Dendritic cell treated with granulocyte-macrophage colony-stimulating factor and Interleukin-4, amounts not matched to agents 40 ng/mL and 50 ng/mL, for 4 days (primary cell): Measurements from ENCODE around the gene KRT76.
"Not testable (repeated sequence)": the region's sequence is repeated elsewhere in the genome, so short reads cannot be mapped to it uniquely, and the experiment has no call there.

Experiments
- H3K27ac Mint-ChIP-seq: one replicate; pipeline ENCODE4 v1.8.0; 2022; ENCODE audit warnings: mild to moderate bottlenecking, mixed read lengths
- H3K27me3 Mint-ChIP-seq: one replicate; pipeline ENCODE4 v1.8.0; 2022; ENCODE audit warnings: mild to moderate bottlenecking, mixed read lengths
- H3K36me3 Mint-ChIP-seq: one replicate; pipeline ENCODE4 v1.8.0; 2022; ENCODE audit warnings: low read depth, mixed read lengths
- H3K4me1 Mint-ChIP-seq: one replicate; pipeline ENCODE4 v1.8.0; 2022; ENCODE audit warnings: low read depth, mixed read lengths
- H3K4me3 Mint-ChIP-seq: one replicate; pipeline ENCODE4 v1.8.0; 2022; ENCODE audit warnings: mild to moderate bottlenecking, moderate library complexity, mixed read lengths
- H3K9me3 Mint-ChIP-seq: one replicate; pipeline ENCODE4 v1.8.0; 2022; ENCODE audit warnings: mixed read lengths
- intact Hi-C: fragments of 100-400 bp; cut with micrococcal nuclease; formaldehyde crosslinking; loops from one replicate; pipeline ENCODE4 v1.15.0; 2022

The KRT76 gene

DNA sequence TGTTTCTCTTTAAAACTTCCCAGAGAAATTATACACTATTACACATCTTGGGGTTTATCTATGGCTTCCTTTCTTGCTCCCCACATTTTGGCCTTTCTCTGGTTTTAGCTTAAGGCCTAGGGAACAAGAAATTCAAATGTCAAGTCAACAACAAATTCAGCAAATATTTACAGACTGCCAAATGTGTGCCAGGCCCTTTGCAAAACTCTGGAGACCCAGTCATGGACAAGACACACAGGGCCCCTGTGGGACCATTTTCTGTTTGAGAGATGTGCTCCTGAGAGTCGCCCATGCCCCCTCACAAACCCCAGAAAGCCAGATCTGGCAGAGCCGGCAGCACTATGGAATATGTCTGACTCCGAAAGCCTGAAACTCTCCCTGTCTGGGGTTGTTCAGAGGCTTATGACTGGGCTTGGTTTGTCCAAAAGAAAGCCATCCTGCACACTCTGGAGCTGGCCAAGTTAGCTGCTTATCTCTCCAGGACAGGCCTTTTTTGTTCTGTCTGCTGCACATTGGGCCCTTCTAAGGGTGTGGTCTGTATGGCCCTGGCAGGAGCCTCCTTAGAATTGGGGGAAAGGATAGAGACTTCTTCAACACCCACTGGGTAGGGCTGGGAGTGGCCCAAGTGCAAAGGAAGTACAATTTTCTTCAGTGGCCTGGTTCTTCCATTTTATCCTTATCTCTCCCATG lies 19.8 kb upstream of the KRT76 start:
- no peaks in the 10 kb centered on the region for H3K36me3 Mint-ChIP-seq
- H3K27me3 Mint-ChIP-seq: no peaks in the 10 kb centered on the region
- no peaks in the 10 kb centered on the region for H3K9me3 Mint-ChIP-seq
- H3K27ac Mint-ChIP-seq: no peak overlapping the region
- H3K4me3 Mint-ChIP-seq: no peak overlapping the region
- H3K4me1 Mint-ChIP-seq: no peaks in the 10 kb centered on the region
- intact Hi-C loops: no loop called here

DNA sequence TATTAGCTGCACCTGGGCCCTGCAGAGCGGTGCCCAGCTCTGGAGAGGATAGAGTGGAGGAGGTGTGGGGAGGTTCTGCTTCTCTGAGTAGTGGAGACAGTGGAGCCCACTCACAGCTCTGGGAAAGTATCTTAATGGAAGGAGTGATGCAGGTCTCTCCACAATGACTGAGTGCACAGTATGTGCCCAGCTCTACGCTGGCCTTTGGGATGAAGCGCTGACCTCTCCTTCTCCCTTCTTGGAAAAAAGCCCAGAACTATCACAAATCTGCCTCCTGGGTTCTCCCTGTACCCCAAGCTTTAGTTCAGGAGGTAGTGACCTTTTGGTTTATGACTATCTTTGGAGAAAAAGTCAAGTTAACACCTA lies 19.3 kb upstream of the KRT76 start:
- Mint-ChIP-seq H3K36me3 (no peaks in the 10 kb centered on the region), H3K27ac (no peak overlapping the region), H3K27me3 (peaks cover 3% of the 10 kb centered on the region), H3K4me3 (no peak overlapping the region), H3K4me1 (no peaks in the 10 kb centered on the region), H3K9me3 (no peaks in the 10 kb centered on the region)
- intact Hi-C loops: no loop called here

DNA sequence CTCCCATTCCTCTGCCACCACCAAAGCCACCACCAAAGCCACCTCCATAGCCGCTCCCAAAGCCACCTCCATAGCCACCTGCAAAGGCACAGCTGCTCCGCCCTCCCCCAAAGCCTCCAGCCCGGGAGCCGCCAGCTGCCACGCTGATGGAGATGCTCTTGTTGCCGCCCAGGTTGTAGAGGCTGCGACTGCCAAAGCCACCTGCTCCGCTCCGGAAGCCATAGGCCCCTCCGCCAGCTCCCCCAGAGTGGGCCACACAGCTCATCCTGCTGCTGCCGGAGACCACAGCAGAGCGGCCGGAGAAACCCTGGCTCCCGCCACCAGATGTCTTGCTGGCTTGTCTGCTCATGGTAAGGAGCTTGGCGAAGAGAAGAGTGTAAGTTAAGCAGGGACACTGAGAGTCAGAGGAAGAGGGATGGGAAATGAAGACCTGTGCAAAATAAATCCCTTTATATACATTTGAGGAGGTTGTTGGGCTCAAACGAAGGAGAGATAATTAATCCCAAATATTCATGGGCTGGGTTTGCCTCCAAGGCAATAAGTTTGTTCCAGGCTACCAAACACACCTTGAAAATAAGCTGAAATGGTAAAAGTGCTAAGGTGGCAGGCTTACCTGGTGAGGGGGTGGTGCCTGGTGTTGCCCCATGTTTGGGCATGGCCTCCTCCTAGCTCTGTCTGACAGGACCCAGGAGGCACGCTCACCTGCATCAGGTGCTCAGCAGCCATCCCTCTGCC lies 18.7 kb upstream of the KRT76 start, which contains the start of gene KRT3:
Gene KRT3, minus strand, starts transcription at position 424 of the 735 bp plus-strand sequence. Its CDS starts 75 bp downstream, at position 349.
- H3K4me1 Mint-ChIP-seq: no peaks in the 10 kb centered on the region
- H3K4me3 Mint-ChIP-seq: no peak within 1 kb of the TSS
- no peak within 1 kb of the TSS for H3K27ac Mint-ChIP-seq
- H3K9me3 Mint-ChIP-seq: no peaks in the 10 kb centered on the region
- H3K27me3 Mint-ChIP-seq: peaks cover 9% of the 10 kb centered on the region
- no peaks in the 10 kb centered on the region for H3K36me3 Mint-ChIP-seq
- intact Hi-C loops: no loop called here

DNA sequence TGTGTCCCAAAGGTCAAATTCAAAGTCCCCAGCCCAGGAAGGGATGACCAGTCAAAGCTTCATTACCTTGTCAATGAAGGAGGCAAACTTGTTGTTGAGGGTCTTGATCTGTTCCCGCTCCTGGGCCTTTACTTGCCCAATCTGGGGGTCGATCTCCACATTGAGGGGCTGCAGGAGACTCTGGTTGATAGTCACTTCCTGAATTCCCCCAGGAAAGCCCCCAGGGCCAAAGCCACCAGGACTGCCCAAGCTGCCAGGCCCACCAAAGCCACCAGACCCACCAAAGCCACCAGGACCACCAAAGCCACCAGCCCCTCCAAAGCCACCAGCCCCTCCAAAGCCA lies 18.2 kb upstream of the KRT76 start:
- H3K4me3 Mint-ChIP-seq, H3K27ac Mint-ChIP-seq, H3K9me3 Mint-ChIP-seq, intact Hi-C loops, H3K36me3 Mint-ChIP-seq, H3K4me1 Mint-ChIP-seq: not testable (repeated sequence)
- peaks cover 15% of the 10 kb centered on the region for H3K27me3 Mint-ChIP-seq

GRCh38 chr12:52794479-52795331 lies 17.6 kb upstream of the KRT76 start:
- Mint-ChIP-seq H3K4me3 (no peak overlapping the region), H3K9me3 (no peaks in the 10 kb centered on the region), H3K4me1 (no peaks in the 10 kb centered on the region), H3K36me3 (no peaks in the 10 kb centered on the region), H3K27ac (no peak overlapping the region), H3K27me3 (peaks cover 21% of the 10 kb centered on the region)
- intact Hi-C loops: no loop called here

GRCh38 chr12:52792185-52793029 lies 15.3 kb upstream of the KRT76 start:
- Mint-ChIP-seq H3K4me3 (no peak overlapping the region), H3K36me3 (no peaks in the 10 kb centered on the region), H3K27me3 (peaks cover 37% of the 10 kb centered on the region), H3K27ac (no peak overlapping the region), H3K9me3 (no peaks in the 10 kb centered on the region), H3K4me1 (no peaks in the 10 kb centered on the region)
- intact Hi-C loops: no loop called here

GRCh38 chr12:52791271-52792184 lies 14.4 kb upstream of the KRT76 start:
- H3K27me3 Mint-ChIP-seq: peaks cover 40% of the 10 kb centered on the region
- no peaks in the 10 kb centered on the region for H3K9me3 Mint-ChIP-seq
- no peak overlapping the region for H3K27ac Mint-ChIP-seq
- H3K4me1 Mint-ChIP-seq: no peaks in the 10 kb centered on the region
- no peaks in the 10 kb centered on the region for H3K36me3 Mint-ChIP-seq
- H3K4me3 Mint-ChIP-seq: no peak overlapping the region
- intact Hi-C loops: no loop called here

GRCh38 chr12:52790427-52791270 lies 13.5 kb upstream of the KRT76 start:
- intact Hi-C loops: no loop called here
- H3K4me3 Mint-ChIP-seq: no peak overlapping the region
- H3K27ac Mint-ChIP-seq: no peak overlapping the region

DNA sequence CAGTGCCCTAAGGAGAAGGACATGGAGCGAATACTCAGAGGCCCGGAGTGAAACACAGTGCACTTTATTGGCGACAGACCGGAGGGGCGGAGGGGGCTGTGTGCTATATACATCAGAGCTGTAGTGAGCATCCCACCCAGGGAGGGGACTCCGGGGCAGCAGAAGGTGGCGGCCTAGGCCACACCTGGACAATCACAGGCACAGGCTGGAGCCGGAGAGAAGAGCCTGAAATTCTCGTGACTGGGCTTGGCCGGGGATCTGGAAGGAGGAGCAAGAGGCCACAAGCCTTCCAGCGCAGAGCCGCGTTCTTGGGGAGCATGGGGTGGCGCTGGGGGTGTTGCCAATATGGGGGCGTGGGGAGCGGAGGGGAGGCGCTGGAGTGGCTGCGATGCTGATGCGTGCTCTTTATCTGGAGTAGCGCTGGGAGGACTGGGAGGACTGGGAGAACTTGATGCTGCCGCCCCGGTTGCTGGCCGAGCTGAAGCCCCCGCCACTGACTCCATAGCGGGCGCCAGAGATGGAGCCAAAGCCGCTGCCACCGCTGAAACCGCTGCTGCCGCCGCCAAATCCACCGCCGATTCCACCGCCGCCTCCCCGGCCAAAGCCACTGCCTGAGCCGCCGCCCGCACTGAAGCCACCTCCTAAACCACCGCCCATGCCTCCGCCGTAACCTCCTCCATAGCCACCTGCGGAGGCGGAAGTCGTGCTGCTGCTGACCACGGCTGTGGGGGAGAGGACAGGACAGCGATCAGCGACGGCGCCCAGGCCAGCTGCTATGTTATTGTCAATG lies 12.7 kb upstream of the KRT76 start:
- Mint-ChIP-seq H3K9me3 (no peaks in the 10 kb centered on the region), H3K27ac (no peak overlapping the region), H3K4me1 (no peaks in the 10 kb centered on the region), H3K36me3 (no peaks in the 10 kb centered on the region), H3K27me3 (peaks cover 44% of the 10 kb centered on the region), H3K4me3 (no peak overlapping the region)
- intact Hi-C loops: no loop called here

More at GRCh38 chr12:52790427-52791270, 13.5 kb upstream of the KRT76 start:
- Mint-ChIP-seq H3K36me3 (no peaks in the 10 kb centered on the region), H3K27me3 (peaks cover 41% of the 10 kb centered on the region), H3K4me1 (no peaks in the 10 kb centered on the region), H3K9me3 (no peaks in the 10 kb centered on the region)

DNA sequence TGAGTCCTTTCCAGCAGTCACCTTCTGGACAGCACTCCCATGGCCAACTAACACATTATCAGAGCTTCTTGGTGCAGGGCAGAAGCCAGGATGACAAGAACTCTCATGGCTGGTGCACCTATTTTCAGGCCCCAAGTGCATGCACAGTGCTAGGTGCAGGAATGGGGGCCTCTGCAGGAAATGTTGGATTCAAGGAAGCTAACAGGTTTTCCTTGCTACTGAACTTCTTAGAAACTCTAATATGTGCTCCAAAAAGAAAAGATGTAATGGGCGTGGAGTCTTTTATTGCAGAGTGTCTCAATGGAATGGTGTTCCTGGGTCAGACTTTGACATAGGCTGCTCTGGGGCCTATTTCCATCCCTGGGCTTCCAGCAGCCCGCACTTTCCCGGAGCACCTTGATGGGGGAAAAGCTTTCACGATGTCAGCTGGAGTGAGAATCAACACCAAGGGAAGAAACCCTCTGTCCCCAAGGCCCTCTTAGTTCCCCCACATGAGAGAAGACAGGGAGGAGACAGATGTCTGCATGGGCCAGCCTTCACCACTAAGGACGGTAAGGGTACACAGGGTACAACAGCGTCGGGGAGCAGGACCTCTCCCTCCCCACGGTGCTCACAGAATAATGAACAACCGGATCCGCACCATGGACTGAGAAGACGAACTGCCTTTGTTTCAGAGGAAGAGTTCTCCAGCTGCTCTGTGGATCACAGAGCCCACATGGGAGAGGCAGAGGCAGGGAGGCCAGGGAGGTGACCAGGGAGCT lies 11.9 kb upstream of the KRT76 start:
- Mint-ChIP-seq H3K36me3 (no peaks in the 10 kb centered on the region), H3K27ac (no peak overlapping the region), H3K27me3 (peaks cover 44% of the 10 kb centered on the region), H3K4me1 (no peaks in the 10 kb centered on the region), H3K4me3 (no peak overlapping the region), H3K9me3 (no peaks in the 10 kb centered on the region)
- intact Hi-C loops: no loop called here

- no peaks in the 10 kb centered on the region for H3K4me1 Mint-ChIP-seq
- H3K27me3 Mint-ChIP-seq: peaks cover 46% of the 10 kb centered on the region
- H3K4me3 Mint-ChIP-seq: no peak overlapping the region
- no peaks in the 10 kb centered on the region for H3K36me3 Mint-ChIP-seq
- intact Hi-C loops: no loop called here
- no peaks in the 10 kb centered on the region for H3K9me3 Mint-ChIP-seq
- no peak overlapping the region for H3K27ac Mint-ChIP-seq
These were observed 11.2 kb upstream of the KRT76 start for GRCh38 chr12:52788192-52788875.
